ENCODE measurements around the gene MACROD2. TPM values are rescaled to one million over a fixed set of nuclear protein-coding genes. Genes with fewer than 3 reads are reported as not detected.

MACROD2 gene
- total and polyA plus RNA-seq, 8 donors, result 0.78 to 31.3 (median 10.9) TPM; not detected in 1

DNA sequence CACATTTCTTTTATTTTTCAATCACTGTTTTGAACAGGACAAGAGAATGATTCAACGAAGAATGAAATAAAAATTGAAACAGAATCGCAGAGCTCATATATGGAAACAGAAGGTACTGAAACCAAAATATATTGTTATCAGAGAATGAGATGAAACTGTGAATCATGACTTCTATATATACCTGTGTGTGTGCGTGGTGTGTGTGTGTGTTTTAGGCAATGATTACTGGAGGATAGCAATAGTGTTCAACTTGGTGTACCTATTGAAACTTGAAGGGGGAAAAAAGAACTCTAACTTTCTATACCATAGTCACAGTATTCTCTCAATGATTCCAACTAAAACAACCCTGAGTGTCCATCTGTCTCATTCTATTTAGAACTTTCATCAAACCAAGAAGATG lies 1991.4 kb downstream of the MACROD2 start:
- intact Hi-C loops (cut with DNase I; ENCODE audit: low total_unique reads), result no loop called here
- TF ChIP-seq EP300 (IDR thresholded peaks at IDR 0.05) (no peak), POLR2A (IDR thresholded peaks at IDR 0.05) (no peak), POLR2AphosphoS5 (IDR thresholded peaks at IDR 0.05) (no peak)
- TF ChIP-seq, protein P1, sequence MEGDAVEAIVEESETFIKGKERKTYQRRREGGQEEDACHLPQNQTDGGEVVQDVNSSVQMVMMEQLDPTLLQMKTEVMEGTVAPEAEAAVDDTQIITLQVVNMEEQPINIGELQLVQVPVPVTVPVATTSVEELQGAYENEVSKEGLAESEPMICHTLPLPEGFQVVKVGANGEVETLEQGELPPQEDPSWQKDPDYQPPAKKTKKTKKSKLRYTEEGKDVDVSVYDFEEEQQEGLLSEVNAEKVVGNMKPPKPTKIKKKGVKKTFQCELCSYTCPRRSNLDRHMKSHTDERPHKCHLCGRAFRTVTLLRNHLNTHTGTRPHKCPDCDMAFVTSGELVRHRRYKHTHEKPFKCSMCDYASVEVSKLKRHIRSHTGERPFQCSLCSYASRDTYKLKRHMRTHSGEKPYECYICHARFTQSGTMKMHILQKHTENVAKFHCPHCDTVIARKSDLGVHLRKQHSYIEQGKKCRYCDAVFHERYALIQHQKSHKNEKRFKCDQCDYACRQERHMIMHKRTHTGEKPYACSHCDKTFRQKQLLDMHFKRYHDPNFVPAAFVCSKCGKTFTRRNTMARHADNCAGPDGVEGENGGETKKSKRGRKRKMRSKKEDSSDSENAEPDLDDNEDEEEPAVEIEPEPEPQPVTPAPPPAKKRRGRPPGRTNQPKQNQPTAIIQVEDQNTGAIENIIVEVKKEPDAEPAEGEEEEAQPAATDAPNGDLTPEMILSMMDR (IDR thresholded peaks at IDR 0.05), result no peak
- Histone ChIP-seq H3K9me3 (no peaks in the 10 kb centered on the region), H3K36me3 (no peaks in the 10 kb centered on the region), H3K27me3 (no peaks in the 10 kb centered on the region), H3K27ac (no peak overlapping the region), H3K4me3 (no peak overlapping the region), H3K4me1 (no peaks in the 10 kb centered on the region)
- DNase-seq, result no peak
- WGBS, 5 donors, result 65 to 93% (median 89%) methylated on average over 3 of the region's 3 CpGs

DNA sequence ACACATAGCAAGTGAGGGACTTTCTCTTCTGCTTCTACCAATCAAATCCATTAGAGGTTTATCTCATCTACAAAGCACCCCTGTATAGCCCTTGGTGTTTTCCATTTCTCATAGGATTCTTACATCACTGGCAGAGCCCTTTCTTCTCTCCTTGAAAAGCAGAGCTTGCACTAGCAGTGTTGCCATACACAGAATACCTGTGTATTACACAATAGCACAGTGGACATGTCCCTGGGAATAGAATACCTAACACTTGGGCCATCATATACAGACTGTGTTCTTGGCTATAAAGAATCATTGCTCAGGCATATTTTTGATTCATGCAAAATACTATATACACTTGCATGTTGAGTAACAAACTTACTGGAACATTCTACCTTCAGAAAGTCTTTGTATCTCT lies 1996.0 kb downstream of the MACROD2 start:
- Histone ChIP-seq H3K36me3 (no peaks in the 10 kb centered on the region), H3K27me3 (no peaks in the 10 kb centered on the region), H3K9me3 (no peaks in the 10 kb centered on the region), H3K4me3 (no peak overlapping the region), H3K4me1 (no peaks in the 10 kb centered on the region), H3K27ac (no peak overlapping the region)
- intact Hi-C loops (cut with DNase I; ENCODE audit: low total_unique reads), result no loop called here
- no peak for TF ChIP-seq POLR2A (IDR thresholded peaks at IDR 0.05)
- TF ChIP-seq, protein P1 (IDR thresholded peaks at IDR 0.05), result no peak
- TF ChIP-seq POLR2AphosphoS5 (IDR thresholded peaks at IDR 0.05), result no peak
- TF ChIP-seq EP300 (IDR thresholded peaks at IDR 0.05), result no peak
- DNase-seq, result no peak

DNA sequence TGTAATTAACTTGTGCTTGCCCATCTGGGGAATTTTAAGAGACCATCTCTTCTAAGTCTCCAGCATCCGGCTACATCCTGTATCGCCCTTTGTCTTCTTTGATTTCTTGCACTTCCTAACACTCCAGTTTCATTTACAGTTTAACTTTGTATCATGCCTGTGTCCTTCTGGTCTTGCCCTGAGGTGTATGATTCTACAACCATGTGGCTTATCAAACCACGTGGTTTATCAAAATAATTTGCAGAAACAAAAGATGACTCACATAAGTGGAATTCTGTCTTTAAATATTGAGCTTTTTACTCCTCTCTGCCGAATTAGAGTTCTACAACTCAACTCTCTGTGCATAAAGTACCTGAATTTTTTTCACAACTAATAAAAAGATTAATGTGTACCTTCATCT lies 1997.2 kb downstream of the MACROD2 start:
- no peak overlapping the region for H3K27ac ChIP-seq
- intact Hi-C loops (cut with DNase I; ENCODE audit: low total_unique reads), result no loop called here
- TF ChIP-seq POLR2A (IDR thresholded peaks at IDR 0.05) (no peak), POLR2AphosphoS5 (IDR thresholded peaks at IDR 0.05) (no peak), EP300 (IDR thresholded peaks at IDR 0.05) (no peak)
- TF ChIP-seq, protein P1 (IDR thresholded peaks at IDR 0.05), result no peak

DNA sequence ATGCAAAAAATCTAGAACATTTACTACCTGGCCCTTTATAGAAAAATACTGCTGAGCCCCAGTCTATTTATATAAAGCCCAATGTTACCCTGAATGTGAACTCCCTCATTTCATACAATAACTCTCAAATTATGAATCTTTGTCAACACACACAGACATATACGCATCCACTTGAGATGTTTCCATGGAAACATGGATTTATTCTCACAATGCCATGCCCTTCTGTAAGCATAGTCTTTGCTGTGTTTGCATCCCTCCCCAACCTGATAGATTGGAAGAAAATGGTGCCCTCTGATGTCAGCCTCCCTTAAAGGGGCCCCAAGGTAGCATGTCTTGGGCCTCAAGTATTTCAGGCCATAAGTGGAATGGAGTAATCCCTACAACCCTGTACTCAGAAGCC lies 2004.8 kb downstream of the MACROD2 start:
- Histone ChIP-seq H3K36me3 (no peaks in the 10 kb centered on the region), H3K9me3 (peaks cover 0 to 21% (median 14%) of the 10 kb centered on the region in 4 donors), H3K27me3 (no peaks in the 10 kb centered on the region), H3K4me3 (no peak overlapping the region), H3K4me1 (peaks cover 0 to 11% (median 2%) of the 10 kb centered on the region in 4 donors), H3K27ac (no peak overlapping the region)
- no peak for DNase-seq
- intact Hi-C loops (cut with DNase I; ENCODE audit: low total_unique reads), result no loop called here
- WGBS, 5 donors, result 39 to 98% (median 83%) methylated on average over 1 of the region's 1 CpG
- TF ChIP-seq, protein P1 (IDR thresholded peaks at IDR 0.05), result no peak
- no peak for TF ChIP-seq POLR2AphosphoS5 (IDR thresholded peaks at IDR 0.05)
- TF ChIP-seq EP300 (IDR thresholded peaks at IDR 0.05), result no peak
- no peak for TF ChIP-seq POLR2A (IDR thresholded peaks at IDR 0.05)

More for the DNA sequence above, 1997.2 kb downstream of the MACROD2 start:
- Histone ChIP-seq H3K4me3 (no peak overlapping the region), H3K9me3 (peaks cover 0 to 13% (median 8%) of the 10 kb centered on the region in 4 donors), H3K27me3 (no peaks in the 10 kb centered on the region), H3K4me1 (no peaks in the 10 kb centered on the region), H3K36me3 (no peaks in the 10 kb centered on the region)
- DNase-seq, result no peak
- 50 to 64% (median 58%) methylated on average over 4 of the region's 4 CpGs for whole genome bisulfite sequencing, 5 donors
